Ureter (tissue), 1 donor: Measurements from ENCODE around the gene HSPG2. TPM values are rescaled to one million over a fixed set of nuclear protein-coding genes. Genes with fewer than 3 reads are reported as not detected.
A peak's percentile ranks its signal among the peaks of the same experiment; 100 is the strongest.
"Not testable (repeated sequence)": the region's sequence is repeated elsewhere in the genome, so short reads cannot be mapped to it uniquely, and the experiment has no call there.

ENCODE experiments used
- DNase-seq: peaks from one replicate; pipeline ENCODE4 v3.0.0-alpha.2; 2020; ENCODE audit warnings: low spot score
- total RNA-seq: library from RNA; stranded (reverse); gene quantifications from one replicate; pipeline ENCODE4 v1.2.4, GENCODE V29; 2023
- donor health status: DM: yes; HTN: yes; CAD: no.

HSPG2 gene
- total RNA-seq, 1 donor from 2014 or later, result 298 TPM

GRCh38 chr1:21913763-21914162 lies 23.3 kb downstream of the HSPG2 start:
- DNase-seq, result no peak

- no peak for DNase-seq
Measured at GRCh38 chr1:21913258-21913657, 23.9 kb downstream of the HSPG2 start.

- no peak for DNase-seq
Measured at GRCh38 chr1:21912038-21912758, 24.9 kb downstream of the HSPG2 start.

GRCh38 chr1:21911205-21912001 lies 25.7 kb downstream of the HSPG2 start:
- no peak for DNase-seq

GRCh38 chr1:21910558-21911204 lies 26.4 kb downstream of the HSPG2 start:
- no peak for DNase-seq

GRCh38 chr1:21909787-21910503 lies 27.2 kb downstream of the HSPG2 start:
- DNase-seq, result peak; percentile 84

GRCh38 chr1:21909286-21909759 lies 27.8 kb downstream of the HSPG2 start:
- no peak for DNase-seq

GRCh38 chr1:21907737-21908534 lies 29.2 kb downstream of the HSPG2 start:
- DNase-seq, result not testable (repeated sequence)

GRCh38 chr1:21907079-21907418 lies 30.1 kb downstream of the HSPG2 start:
- no peak for DNase-seq

GRCh38 chr1:21906173-21907078 lies 30.7 kb downstream of the HSPG2 start:
- no peak for DNase-seq

- peak; percentile 87 for DNase-seq
Measured at GRCh38 chr1:21904704-21905520, 32.2 kb downstream of the HSPG2 start.

GRCh38 chr1:21904454-21904703 lies 32.7 kb downstream of the HSPG2 start:
- DNase-seq, result peak; percentile 84

- no peak for DNase-seq
Measured at GRCh38 chr1:21903638-21904453, 33.3 kb downstream of the HSPG2 start.

GRCh38 chr1:21902026-21903012 lies 34.8 kb downstream of the HSPG2 start:
- no peak for DNase-seq

- no peak for DNase-seq
Measured at GRCh38 chr1:21901473-21901847, 35.6 kb downstream of the HSPG2 start.

GRCh38 chr1:21900766-21901472 lies 36.2 kb downstream of the HSPG2 start:
- no peak for DNase-seq

- no peak for DNase-seq
Measured at GRCh38 chr1:21899987-21900386, 37.1 kb downstream of the HSPG2 start.
